Measurements from ENCODE around the gene RNU5B-1.

The RNU5B-1 gene

DNA sequence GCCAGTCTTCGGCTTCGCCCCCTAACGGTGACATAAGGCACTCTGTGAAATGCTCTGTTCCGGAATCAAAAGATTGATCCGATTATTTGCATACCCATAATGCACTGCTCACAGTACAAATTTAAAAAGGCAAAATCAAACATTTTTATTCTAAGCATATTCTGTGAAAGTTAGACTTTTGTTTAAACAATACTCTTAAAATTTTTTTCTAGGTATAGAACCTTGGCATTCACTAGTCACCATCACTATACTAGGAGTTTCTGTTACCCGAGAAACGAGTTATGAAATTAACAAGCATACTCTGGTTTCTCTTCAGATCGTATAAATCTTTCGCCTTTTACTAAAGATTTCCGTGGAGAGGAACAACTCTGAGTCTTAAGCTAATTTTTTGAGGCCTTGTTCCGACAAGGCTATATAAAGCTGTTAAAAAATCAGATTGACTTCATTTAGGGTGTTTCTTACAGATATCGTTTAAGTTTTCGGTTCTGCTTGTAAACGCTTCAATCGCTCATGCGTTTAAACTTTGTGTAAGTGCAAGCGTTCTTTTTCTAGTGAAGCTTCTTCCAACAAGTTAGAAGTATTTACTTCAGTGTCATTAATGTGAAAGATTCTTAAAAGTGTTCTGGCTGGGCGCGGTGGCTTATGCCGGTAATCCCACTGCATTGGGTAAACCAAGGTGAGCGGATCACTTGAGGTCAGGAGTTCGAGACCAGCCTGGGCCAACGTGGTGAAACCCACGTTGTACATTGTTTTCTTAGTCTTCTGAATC is at the start of gene RNU5B-1:
TSS of gene RNU5B-1 (plus strand) at position 297 of the 769 bp plus-strand sequence.
- peak; percentile 97 for DNase-seq (ENCODE audit: low read depth)
- peak within 1 kb of the TSS; percentile 81 for H3K4me3 ChIP-seq (ENCODE audit: low read depth, low read length)
- peak; percentile 88 for TF ChIP-seq CTCF (IDR thresholded peaks at IDR 0.05; ENCODE audit: insufficient read depth, low read depth, low read length, missing control alignments)

DNA sequence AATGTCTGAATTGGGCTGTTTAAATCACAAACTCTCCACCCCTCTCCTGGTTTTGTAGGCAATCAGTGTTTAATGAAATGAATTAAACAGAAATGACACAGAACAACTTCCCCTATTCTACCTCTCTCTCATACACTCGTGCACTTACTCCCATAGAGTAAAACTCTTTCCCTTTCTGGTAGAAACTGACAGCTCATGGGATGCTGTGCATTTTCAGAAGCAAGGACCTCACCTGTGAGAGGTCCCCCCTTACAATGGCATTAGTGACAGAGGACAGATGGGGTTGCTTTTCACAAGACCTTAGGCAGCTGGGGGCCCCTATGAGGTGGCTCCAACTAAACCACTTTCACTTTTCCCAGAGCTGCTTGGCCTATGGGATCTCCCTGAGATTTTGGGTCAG is 49.7 kb upstream of the RNU5B-1 start:
- DNase-seq (ENCODE audit: low read depth) = no peak
- H3K4me3 ChIP-seq (ENCODE audit: low read depth, low read length) = no peak overlapping the region
- TF ChIP-seq CTCF (IDR thresholded peaks at IDR 0.05; ENCODE audit: insufficient read depth, low read depth, low read length, missing control alignments) = no peak

- H3K4me3 ChIP-seq (ENCODE audit: low read depth, low read length) = no peak overlapping the region
- no peak for TF ChIP-seq CTCF (IDR thresholded peaks at IDR 0.05; ENCODE audit: insufficient read depth, low read depth, low read length, missing control alignments)
- DNase-seq (ENCODE audit: low read depth) = no peak
Observed at GRCh38 chr15:65255486-65256140, 48.9 kb upstream of the RNU5B-1 start.

DNA sequence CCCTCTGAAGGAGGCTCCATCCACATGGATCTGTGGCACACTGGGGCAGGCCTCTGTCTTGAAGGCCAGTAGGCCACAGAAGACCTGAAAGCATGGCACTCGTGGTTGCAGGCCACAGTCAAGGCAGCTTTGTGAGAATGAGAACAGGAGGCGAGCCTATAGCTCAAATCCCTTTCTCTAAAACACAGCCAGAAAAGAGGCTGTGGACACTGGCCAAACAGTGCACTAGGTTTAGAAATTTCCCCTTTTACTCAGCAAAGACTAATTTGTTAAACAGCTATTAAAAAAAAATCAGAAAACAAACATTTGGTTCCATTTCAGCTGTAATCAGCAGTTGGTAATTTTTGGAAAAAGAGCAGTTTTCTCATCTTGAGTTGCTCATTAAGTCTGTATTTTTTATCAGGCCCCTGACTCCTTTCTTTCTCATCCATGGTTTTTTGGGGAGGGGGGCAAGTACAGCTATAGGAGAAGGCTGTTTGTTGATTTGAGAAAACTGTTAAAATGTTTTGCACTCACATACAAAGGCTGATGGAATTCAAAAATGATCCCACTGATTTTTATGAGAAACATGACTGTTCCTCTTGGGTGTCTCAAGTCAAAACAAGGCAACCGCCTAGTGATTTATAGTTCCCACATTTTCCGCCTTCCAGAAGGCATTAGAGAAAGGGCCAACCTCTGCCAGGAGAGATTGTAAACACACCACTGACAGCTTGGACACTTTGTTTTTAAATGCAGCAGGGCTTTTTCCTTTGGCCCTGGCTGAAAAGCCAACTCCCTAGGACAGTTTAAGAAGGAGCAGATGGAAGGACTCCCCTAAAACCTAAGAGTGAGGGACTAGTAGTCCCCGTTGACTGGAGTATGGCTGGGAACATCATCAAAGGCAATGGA is 45.9 kb upstream of the RNU5B-1 start:
- no peak overlapping the region for H3K4me3 ChIP-seq (ENCODE audit: low read depth, low read length)
- no peak for TF ChIP-seq CTCF (IDR thresholded peaks at IDR 0.05; ENCODE audit: insufficient read depth, low read depth, low read length, missing control alignments)
- DNase-seq (ENCODE audit: low read depth) = no peak

GRCh38 chr15:65259367-65259797 is 45.1 kb upstream of the RNU5B-1 start:
- no peak for DNase-seq (ENCODE audit: low read depth)
- no peak for TF ChIP-seq CTCF (IDR thresholded peaks at IDR 0.05; ENCODE audit: insufficient read depth, low read depth, low read length, missing control alignments)

DNA sequence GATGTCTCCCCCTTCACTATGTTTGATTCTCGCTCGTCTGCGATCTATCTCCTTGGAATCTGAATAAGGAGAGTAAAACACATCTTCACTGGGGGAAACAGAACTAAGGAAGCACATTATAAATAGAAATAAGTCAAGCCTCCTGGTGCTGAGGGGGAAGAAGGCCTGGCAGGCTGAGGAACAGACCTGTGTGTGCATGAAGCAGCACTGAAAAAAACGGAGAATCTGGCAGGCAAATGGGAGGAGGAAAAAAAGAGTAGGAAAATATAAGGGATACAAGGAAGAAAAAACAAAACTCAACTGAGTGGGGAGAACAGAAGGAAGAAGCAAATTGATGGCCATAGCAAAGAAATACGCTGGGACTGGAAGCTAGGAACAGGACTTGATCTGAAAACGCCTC is 43.5 kb upstream of the RNU5B-1 start:
- H3K4me3 ChIP-seq (ENCODE audit: low read depth, low read length) = no peak overlapping the region
- no peak for DNase-seq (ENCODE audit: low read depth)
- TF ChIP-seq CTCF (IDR thresholded peaks at IDR 0.05; ENCODE audit: insufficient read depth, low read depth, low read length, missing control alignments) = no peak

More at GRCh38 chr15:65259367-65259797, 45.1 kb upstream of the RNU5B-1 start:
- H3K4me3 ChIP-seq (ENCODE audit: low read depth, low read length) = no peak overlapping the region
